Activated CD4-positive, alpha-beta T cell treated with anti-CD3 and anti-CD28 coated beads, Interleukin-2, amount 10 ng/mL, durations not matched to agents 24 days and 14 days (primary cell): ENCODE results near the gene ATXN2. TPM values are rescaled to one million over a fixed set of nuclear protein-coding genes. Genes with fewer than 3 reads are reported as not detected.

ENCODE experiments used
- DNase-seq: peaks from one replicate; pipeline ENCODE4 v3.0.0; 2022
- H3K27ac Mint-ChIP-seq: one replicate; pipeline ENCODE4 v1.8.0; 2022; ENCODE audit warnings: mild to moderate bottlenecking, mixed read lengths
- H3K27me3 Mint-ChIP-seq: one replicate; pipeline ENCODE4 v1.8.0; 2022; ENCODE audit warnings: mixed read lengths
- H3K36me3 Mint-ChIP-seq: one replicate; pipeline ENCODE4 v1.8.0; 2022; ENCODE audit warnings: low read depth, mild to moderate bottlenecking, mixed read lengths
- H3K4me1 Mint-ChIP-seq: one replicate; pipeline ENCODE4 v1.8.0; 2021; ENCODE audit warnings: mixed read lengths
- H3K4me3 Mint-ChIP-seq: one replicate; pipeline ENCODE4 v1.8.0; 2022; ENCODE audit warnings: mild to moderate bottlenecking, moderate library complexity, mixed read lengths
- H3K9me3 Mint-ChIP-seq: one replicate; pipeline ENCODE4 v1.8.0; 2021; ENCODE audit warnings: mixed read lengths
- intact Hi-C: fragments of 100-400 bp; cut with micrococcal nuclease; formaldehyde crosslinking; loops from one replicate; pipeline ENCODE4 v1.15.1; 2023
- total RNA-seq: library from RNA; stranded (reverse); gene quantifications from 2 replicates; pipeline ENCODE4 v1.2.3, GENCODE V29; 2022

Gene ATXN2
- total RNA-seq, 1 donor from 2014 or later = 53.0 TPM

GRCh38 chr12:111444314-111444924, 154.7 kb downstream of the ATXN2 start:
- Mint-ChIP-seq H3K4me3 (peak overlapping the region; percentile 71), H3K27ac (peak overlapping the region; percentile 88), H3K4me1 (peaks cover 78% of the 10 kb centered on the region), H3K36me3 (peaks cover 56% of the 10 kb centered on the region), H3K9me3 (no peaks in the 10 kb centered on the region), H3K27me3 (no peaks in the 10 kb centered on the region)
- intact Hi-C loops = loop anchor here (1.0 kb wide), 1 partner anchor 9 kb away; no protein-coding TSS in a partner anchor
- peak; percentile 81 for DNase-seq

GRCh38 chr12:111443586-111443985, 155.5 kb downstream of the ATXN2 start:
- H3K27me3 Mint-ChIP-seq = no peaks in the 10 kb centered on the region
- DNase-seq = no peak
- peaks cover 73% of the 10 kb centered on the region for H3K4me1 Mint-ChIP-seq
- peak overlapping the region; percentile 88 for H3K27ac Mint-ChIP-seq
- H3K4me3 Mint-ChIP-seq = peak overlapping the region; percentile 71
- no peaks in the 10 kb centered on the region for H3K9me3 Mint-ChIP-seq
- peaks cover 50% of the 10 kb centered on the region for H3K36me3 Mint-ChIP-seq
- intact Hi-C loops = no loop called here

GRCh38 chr12:111443086-111443485, 156.0 kb downstream of the ATXN2 start:
- H3K9me3 Mint-ChIP-seq = no peaks in the 10 kb centered on the region
- peaks cover 48% of the 10 kb centered on the region for H3K36me3 Mint-ChIP-seq
- DNase-seq = no peak
- peak overlapping the region; percentile 88 for H3K27ac Mint-ChIP-seq
- intact Hi-C loops = no loop called here
- peaks cover 73% of the 10 kb centered on the region for H3K4me1 Mint-ChIP-seq
- H3K27me3 Mint-ChIP-seq = no peaks in the 10 kb centered on the region
- H3K4me3 Mint-ChIP-seq = peak overlapping the region; percentile 71

GRCh38 chr12:111442301-111443045, 156.6 kb downstream of the ATXN2 start:
- Mint-ChIP-seq H3K27ac (peak overlapping the region; percentile 88), H3K27me3 (no peaks in the 10 kb centered on the region), H3K4me1 (peaks cover 74% of the 10 kb centered on the region), H3K36me3 (peaks cover 47% of the 10 kb centered on the region), H3K9me3 (no peaks in the 10 kb centered on the region), H3K4me3 (peak overlapping the region; percentile 71)
- DNase-seq = no peak
- intact Hi-C loops = no loop called here

DNA sequence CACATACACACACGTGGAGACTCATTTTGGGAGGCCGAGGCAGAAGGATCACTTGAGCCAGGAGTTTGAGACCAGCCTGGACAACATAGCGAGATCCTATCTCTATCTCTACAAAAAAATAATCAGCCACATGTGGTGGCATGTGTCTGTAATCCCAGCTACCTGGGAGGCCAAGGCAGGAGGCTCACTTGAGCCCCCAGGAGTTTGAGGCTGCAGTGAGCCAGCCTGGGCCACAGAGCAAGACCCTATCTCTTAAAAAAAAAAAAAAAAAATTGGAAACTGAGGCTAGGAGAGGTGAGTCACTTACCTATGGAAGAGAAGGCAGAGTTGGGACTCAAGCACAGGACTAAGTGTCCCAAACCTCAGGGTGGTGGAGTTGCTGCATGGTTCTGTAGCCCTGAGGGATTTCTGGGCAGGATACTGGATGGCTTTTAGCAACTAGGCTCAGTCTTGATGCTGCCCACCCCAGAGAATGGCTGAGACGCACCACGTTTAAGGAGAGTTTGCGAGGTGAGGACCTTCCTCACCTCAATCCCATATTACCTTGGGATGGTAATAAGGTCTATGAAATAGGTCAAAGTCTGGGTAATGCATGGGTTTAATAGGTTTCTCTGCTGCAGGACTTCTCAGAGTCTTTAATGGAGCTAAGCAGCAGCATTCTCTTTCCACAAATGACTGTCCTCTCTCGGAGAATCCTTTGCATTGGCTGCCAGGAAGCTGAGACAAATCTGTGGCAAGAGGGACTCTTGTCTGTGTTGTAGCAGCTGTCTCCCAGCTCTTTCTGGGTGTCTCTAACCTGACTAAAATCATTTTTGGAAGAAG, 157.8 kb downstream of the ATXN2 start:
- no peak overlapping the region for H3K4me3 Mint-ChIP-seq
- H3K36me3 Mint-ChIP-seq = peaks cover 38% of the 10 kb centered on the region
- intact Hi-C loops = no loop called here
- DNase-seq = no peak
- peak overlapping the region; percentile 11 for H3K27ac Mint-ChIP-seq
- H3K4me1 Mint-ChIP-seq = peaks cover 81% of the 10 kb centered on the region
- H3K27me3 Mint-ChIP-seq = no peaks in the 10 kb centered on the region
- H3K9me3 Mint-ChIP-seq = no peaks in the 10 kb centered on the region

DNA sequence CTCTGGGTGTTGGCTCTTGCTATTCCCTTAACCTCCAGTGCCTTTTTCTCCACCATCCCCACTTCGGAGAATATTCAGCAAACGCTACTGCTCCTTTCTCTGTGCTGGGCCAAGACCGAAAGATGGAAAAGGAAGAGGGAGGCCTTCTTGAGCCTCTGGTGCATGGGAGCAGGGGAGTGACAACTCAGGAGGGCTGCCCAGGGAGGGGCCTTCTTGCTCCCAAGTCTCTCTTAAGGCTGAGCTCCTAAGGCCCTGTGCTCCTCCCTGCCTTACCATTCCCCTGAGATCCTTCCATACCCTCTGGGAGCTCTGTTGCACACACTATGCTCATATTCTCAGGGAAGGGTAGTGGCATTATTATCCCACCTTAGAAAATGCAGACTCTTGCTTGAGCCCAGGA, 158.5 kb downstream of the ATXN2 start:
- Mint-ChIP-seq H3K4me3 (no peak overlapping the region), H3K27me3 (no peaks in the 10 kb centered on the region), H3K27ac (peak overlapping the region; percentile 11), H3K9me3 (no peaks in the 10 kb centered on the region), H3K36me3 (peaks cover 38% of the 10 kb centered on the region), H3K4me1 (peaks cover 81% of the 10 kb centered on the region)
- intact Hi-C loops = no loop called here
- DNase-seq = no peak

- no peaks in the 10 kb centered on the region for H3K9me3 Mint-ChIP-seq
- no peaks in the 10 kb centered on the region for H3K27me3 Mint-ChIP-seq
- intact Hi-C loops = no loop called here
- H3K4me1 Mint-ChIP-seq = peaks cover 84% of the 10 kb centered on the region
- H3K4me3 Mint-ChIP-seq = no peak overlapping the region
- DNase-seq = no peak
- peaks cover 38% of the 10 kb centered on the region for H3K36me3 Mint-ChIP-seq
- no peak overlapping the region for H3K27ac Mint-ChIP-seq
Measured at GRCh38 chr12:111440152-111440551, 159.0 kb downstream of the ATXN2 start.

- Mint-ChIP-seq H3K9me3 (no peaks in the 10 kb centered on the region), H3K4me3 (no peak overlapping the region), H3K27me3 (no peaks in the 10 kb centered on the region), H3K27ac (no peak overlapping the region), H3K4me1 (peaks cover 84% of the 10 kb centered on the region), H3K36me3 (peaks cover 36% of the 10 kb centered on the region)
- intact Hi-C loops = loop anchor here (10.0 kb wide), 1 partner anchor 665 kb away; the partner anchor contains the start of gene NAA25
- DNase-seq = no peak
Measured at GRCh38 chr12:111439657-111440151, 159.4 kb downstream of the ATXN2 start.

- Mint-ChIP-seq H3K27me3 (no peaks in the 10 kb centered on the region), H3K36me3 (peaks cover 37% of the 10 kb centered on the region), H3K4me1 (peaks cover 84% of the 10 kb centered on the region), H3K27ac (peak overlapping the region; percentile 67), H3K4me3 (no peak overlapping the region), H3K9me3 (no peaks in the 10 kb centered on the region)
- intact Hi-C loops = loop anchor here (10.0 kb wide), 1 partner anchor 666 kb away; the partner anchor contains the start of gene NAA25
- no peak for DNase-seq
Measured at GRCh38 chr12:111438481-111438880, 160.6 kb downstream of the ATXN2 start.

- H3K9me3 Mint-ChIP-seq = no peaks in the 10 kb centered on the region
- no peaks in the 10 kb centered on the region for H3K27me3 Mint-ChIP-seq
- intact Hi-C loops = loop anchor here (10.0 kb wide), 1 partner anchor 667 kb away; the partner anchor contains the start of gene NAA25
- peaks cover 37% of the 10 kb centered on the region for H3K36me3 Mint-ChIP-seq
- H3K4me1 Mint-ChIP-seq = peaks cover 83% of the 10 kb centered on the region
- no peak for DNase-seq
- H3K27ac Mint-ChIP-seq = peak overlapping the region; percentile 76
- H3K4me3 Mint-ChIP-seq = no peak overlapping the region
Measured at GRCh38 chr12:111437816-111438454, 161.2 kb downstream of the ATXN2 start.

GRCh38 chr12:111436811-111437210, 162.3 kb downstream of the ATXN2 start:
- peak overlapping the region; percentile 76 for H3K27ac Mint-ChIP-seq
- DNase-seq = no peak
- peaks cover 40% of the 10 kb centered on the region for H3K36me3 Mint-ChIP-seq
- H3K4me1 Mint-ChIP-seq = peaks cover 86% of the 10 kb centered on the region
- H3K9me3 Mint-ChIP-seq = no peaks in the 10 kb centered on the region
- H3K27me3 Mint-ChIP-seq = no peaks in the 10 kb centered on the region
- H3K4me3 Mint-ChIP-seq = peak overlapping the region; percentile 24
- intact Hi-C loops = loop anchor here (10.0 kb wide), 1 partner anchor 668 kb away; the partner anchor contains the start of gene NAA25

DNA sequence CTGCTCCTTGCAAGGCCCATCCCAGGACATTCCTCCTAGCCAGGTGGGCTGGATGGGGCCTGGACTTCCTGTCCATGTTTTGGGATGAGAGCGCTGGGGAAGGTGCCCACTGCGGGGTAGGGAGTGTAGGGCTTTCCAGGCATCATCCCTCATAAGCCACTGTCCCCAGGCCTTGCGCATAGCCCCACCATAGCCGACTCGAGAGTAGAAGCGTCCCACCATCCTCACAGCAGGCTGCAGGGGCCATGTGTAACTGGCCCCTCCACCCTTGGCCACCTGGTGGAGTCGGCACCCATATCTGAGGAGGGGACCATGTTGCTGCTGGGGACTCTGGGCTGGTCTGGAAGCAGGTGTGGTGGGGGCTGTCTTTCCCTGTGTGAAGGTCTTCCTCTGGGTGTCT, 162.8 kb downstream of the ATXN2 start:
- intact Hi-C loops = loop anchor here (10.0 kb wide), 1 partner anchor 669 kb away; the partner anchor contains the start of gene NAA25
- H3K9me3 Mint-ChIP-seq = no peaks in the 10 kb centered on the region
- H3K36me3 Mint-ChIP-seq = peaks cover 40% of the 10 kb centered on the region
- DNase-seq = no peak
- H3K27ac Mint-ChIP-seq = peak overlapping the region; percentile 76
- H3K27me3 Mint-ChIP-seq = no peaks in the 10 kb centered on the region
- H3K4me3 Mint-ChIP-seq = peak overlapping the region; percentile 78
- peaks cover 86% of the 10 kb centered on the region for H3K4me1 Mint-ChIP-seq

GRCh38 chr12:111435661-111436201, 163.4 kb downstream of the ATXN2 start:
- H3K4me1 Mint-ChIP-seq = peaks cover 85% of the 10 kb centered on the region
- H3K27me3 Mint-ChIP-seq = no peaks in the 10 kb centered on the region
- H3K36me3 Mint-ChIP-seq = peaks cover 41% of the 10 kb centered on the region
- H3K27ac Mint-ChIP-seq = peak overlapping the region; percentile 97
- intact Hi-C loops = loop anchor here (1.0 to 10.0 kb wide), 2 partner anchors 9 to 669 kb away; partner anchors contain the start of gene NAA25
- peak; percentile 74 for DNase-seq
- no peaks in the 10 kb centered on the region for H3K9me3 Mint-ChIP-seq
- peak overlapping the region; percentile 78 for H3K4me3 Mint-ChIP-seq
